Measurements from ENCODE around the gene ADCYAP1R1.

Gene ADCYAP1R1

DNA sequence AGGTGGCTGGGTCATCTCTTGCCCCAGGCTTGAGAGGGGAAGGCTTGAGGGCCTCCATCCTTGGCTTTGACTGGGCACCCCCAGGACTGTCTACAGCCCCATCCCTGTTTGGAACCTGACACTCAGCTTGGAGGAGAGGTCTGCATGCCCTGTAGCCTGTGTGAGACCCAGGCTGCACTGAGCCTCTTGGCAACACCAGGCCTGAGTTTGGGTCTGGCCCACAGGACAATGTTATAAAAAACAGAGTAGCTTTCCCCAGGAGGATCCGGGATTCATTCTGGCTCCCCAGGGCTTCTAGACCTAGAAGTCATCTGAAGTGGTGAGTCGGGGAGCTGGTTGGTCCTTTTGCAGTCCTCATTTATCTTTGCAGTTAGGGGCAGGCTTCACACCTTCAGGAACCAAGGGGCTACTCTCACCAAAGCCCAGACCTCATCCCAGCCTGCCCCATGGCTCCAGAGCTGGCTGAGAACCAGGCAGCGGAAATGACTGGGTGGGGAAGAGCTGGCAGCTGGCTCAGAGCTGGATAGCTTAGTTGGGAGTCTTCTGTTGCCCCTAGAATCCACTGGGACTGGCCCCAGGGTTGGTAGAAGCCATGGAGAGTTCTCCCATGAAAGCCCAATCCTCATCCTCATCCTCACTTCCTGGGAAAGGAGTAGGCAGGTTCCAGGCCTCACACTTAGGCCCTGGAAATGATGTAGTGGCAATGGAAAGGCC, 68.8 kb downstream of the ADCYAP1R1 start:
- Histone ChIP-seq H3F3A (ENCODE audit: low read depth) (no peaks in the 10 kb centered on the region), H3K9me3 (ENCODE audit: insufficient read depth, low read depth, low read length) (no peaks in the 10 kb centered on the region), H3K9me2 (replicated peaks; ENCODE audit: low read depth, low read length) (no peaks in the 10 kb centered on the region), H3K27me3 (ENCODE audit: insufficient read depth, low read length, poor library complexity, severe bottlenecking) (no peaks in the 10 kb centered on the region), H3K4me3 (ENCODE audit: low read length, poor library complexity, severe bottlenecking) (no peak overlapping the region), H3K79me2 (ENCODE audit: insufficient read depth, low read length) (no peaks in the 10 kb centered on the region), H4K20me1 (ENCODE audit: insufficient read depth, low read length, poor library complexity, severe bottlenecking) (no peaks in the 10 kb centered on the region), H3K4me1 (ENCODE audit: insufficient read depth, low read length, poor library complexity, severe bottlenecking) (no peaks in the 10 kb centered on the region), H3K36me3 (ENCODE audit: insufficient read depth, low read length) (no peaks in the 10 kb centered on the region), H3K4me2 (ENCODE audit: low read depth, low read length, poor library complexity, severe bottlenecking) (no peak overlapping the region), H2AFZ (ENCODE audit: low read length) (no peak overlapping the region), H3K9ac (ENCODE audit: low read depth, low read length, poor library complexity, severe bottlenecking) (no peak overlapping the region)
- TF ChIP-seq, protein P1, sequence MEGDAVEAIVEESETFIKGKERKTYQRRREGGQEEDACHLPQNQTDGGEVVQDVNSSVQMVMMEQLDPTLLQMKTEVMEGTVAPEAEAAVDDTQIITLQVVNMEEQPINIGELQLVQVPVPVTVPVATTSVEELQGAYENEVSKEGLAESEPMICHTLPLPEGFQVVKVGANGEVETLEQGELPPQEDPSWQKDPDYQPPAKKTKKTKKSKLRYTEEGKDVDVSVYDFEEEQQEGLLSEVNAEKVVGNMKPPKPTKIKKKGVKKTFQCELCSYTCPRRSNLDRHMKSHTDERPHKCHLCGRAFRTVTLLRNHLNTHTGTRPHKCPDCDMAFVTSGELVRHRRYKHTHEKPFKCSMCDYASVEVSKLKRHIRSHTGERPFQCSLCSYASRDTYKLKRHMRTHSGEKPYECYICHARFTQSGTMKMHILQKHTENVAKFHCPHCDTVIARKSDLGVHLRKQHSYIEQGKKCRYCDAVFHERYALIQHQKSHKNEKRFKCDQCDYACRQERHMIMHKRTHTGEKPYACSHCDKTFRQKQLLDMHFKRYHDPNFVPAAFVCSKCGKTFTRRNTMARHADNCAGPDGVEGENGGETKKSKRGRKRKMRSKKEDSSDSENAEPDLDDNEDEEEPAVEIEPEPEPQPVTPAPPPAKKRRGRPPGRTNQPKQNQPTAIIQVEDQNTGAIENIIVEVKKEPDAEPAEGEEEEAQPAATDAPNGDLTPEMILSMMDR (conservative IDR thresholded peaks at IDR 0.05; ENCODE audit: low read length): no peak
- TF ChIP-seq EZH2phosphoT487 (IDR thresholded peaks at IDR 0.05; ENCODE audit: borderline replicate concordance): no peak

GRCh38 chr7:31121601-31122000, 69.5 kb downstream of the ADCYAP1R1 start:
- no peak overlapping the region for H2AFZ ChIP-seq (ENCODE audit: low read length)
- H3K9me3 ChIP-seq (ENCODE audit: insufficient read depth, low read depth, low read length): no peaks in the 10 kb centered on the region
- H4K20me1 ChIP-seq (ENCODE audit: insufficient read depth, low read length, poor library complexity, severe bottlenecking): no peaks in the 10 kb centered on the region
- H3F3A ChIP-seq (ENCODE audit: low read depth): no peaks in the 10 kb centered on the region
- no peak overlapping the region for H3K9ac ChIP-seq (ENCODE audit: low read depth, low read length, poor library complexity, severe bottlenecking)
- no peak overlapping the region for H3K4me3 ChIP-seq (ENCODE audit: low read length, poor library complexity, severe bottlenecking)
- no peaks in the 10 kb centered on the region for H3K4me1 ChIP-seq (ENCODE audit: insufficient read depth, low read length, poor library complexity, severe bottlenecking)
- H3K79me2 ChIP-seq (ENCODE audit: insufficient read depth, low read length): no peaks in the 10 kb centered on the region
- no peaks in the 10 kb centered on the region for H3K27me3 ChIP-seq (ENCODE audit: insufficient read depth, low read length, poor library complexity, severe bottlenecking)
- no peaks in the 10 kb centered on the region for H3K36me3 ChIP-seq (ENCODE audit: insufficient read depth, low read length)
- no peak overlapping the region for H3K4me2 ChIP-seq (ENCODE audit: low read depth, low read length, poor library complexity, severe bottlenecking)
- no peak for TF ChIP-seq EZH2phosphoT487 (IDR thresholded peaks at IDR 0.05; ENCODE audit: borderline replicate concordance)
- TF ChIP-seq, protein P1 (conservative IDR thresholded peaks at IDR 0.05; ENCODE audit: low read length): no peak
- H3K9me2 ChIP-seq (replicated peaks; ENCODE audit: low read depth, low read length): no peaks in the 10 kb centered on the region

- H2AFZ ChIP-seq (ENCODE audit: low read length): no peak overlapping the region
- no peak overlapping the region for H3K4me3 ChIP-seq (ENCODE audit: low read length, poor library complexity, severe bottlenecking)
Observed at GRCh38 chr7:31122649-31123058, 70.5 kb downstream of the ADCYAP1R1 start.

More at GRCh38 chr7:31122649-31123058, 70.5 kb downstream of the ADCYAP1R1 start:
- no peak overlapping the region for H3K4me2 ChIP-seq (ENCODE audit: low read depth, low read length, poor library complexity, severe bottlenecking)
- H3K27me3 ChIP-seq (ENCODE audit: insufficient read depth, low read length, poor library complexity, severe bottlenecking): no peaks in the 10 kb centered on the region
- no peaks in the 10 kb centered on the region for H4K20me1 ChIP-seq (ENCODE audit: insufficient read depth, low read length, poor library complexity, severe bottlenecking)
- no peaks in the 10 kb centered on the region for H3F3A ChIP-seq (ENCODE audit: low read depth)
- no peak overlapping the region for H3K9ac ChIP-seq (ENCODE audit: low read depth, low read length, poor library complexity, severe bottlenecking)
- no peaks in the 10 kb centered on the region for H3K36me3 ChIP-seq (ENCODE audit: insufficient read depth, low read length)
- H3K79me2 ChIP-seq (ENCODE audit: insufficient read depth, low read length): no peaks in the 10 kb centered on the region
- no peak for TF ChIP-seq EZH2phosphoT487 (IDR thresholded peaks at IDR 0.05; ENCODE audit: borderline replicate concordance)
- TF ChIP-seq, protein P1 (conservative IDR thresholded peaks at IDR 0.05; ENCODE audit: low read length): peak; percentile 88
- no peaks in the 10 kb centered on the region for H3K9me3 ChIP-seq (ENCODE audit: insufficient read depth, low read depth, low read length)
- H3K4me1 ChIP-seq (ENCODE audit: insufficient read depth, low read length, poor library complexity, severe bottlenecking): no peaks in the 10 kb centered on the region
- no peaks in the 10 kb centered on the region for H3K9me2 ChIP-seq (replicated peaks; ENCODE audit: low read depth, low read length)
